Kidney (tissue), 14 donors: ENCODE measurements around the gene BUB1B. TPM values are rescaled to one million over a fixed set of nuclear protein-coding genes. Genes with fewer than 3 reads are reported as not detected.

Experiments used
- DNase-seq, 5 donors: peaks; one replicate each; pipeline ENCODE4 v3.0.0-alpha.2; 2013 to 2020
- FAIRE-seq: peaks from 2 replicates; lab custom pipeline; 2012; peaks lifted over from hg19 to GRCh38; lab: Jason Lieb, UNC
- H3K27ac ChIP-seq, 2 donors: one replicate each; pipeline ENCODE4 v1.7.0; 2013; ENCODE audit warnings: low read depth in 2 of 2, low read length in 2 of 2, inconsistent platforms in 1 of 2
- H3K27me3 ChIP-seq: one replicate; pipeline ENCODE4 v1.7.1; 2013; ENCODE audit warnings: low read length, inconsistent platforms; ENCODE audit not compliant: control insufficient read depth, insufficient read depth
- H3K36me3 ChIP-seq, 3 donors: one replicate each; pipeline versions ENCODE4 v1.7.0 to v1.7.1; 2013; ENCODE audit warnings: low read length in 3 of 3, control low read depth in 1 of 3, inconsistent platforms in 1 of 3; ENCODE audit not compliant: insufficient read depth in 3 of 3, control insufficient read depth in 2 of 3
- H3K4me1 ChIP-seq, 3 donors: one replicate each; pipeline versions ENCODE4 v1.7.0 to v1.7.1; 2013; ENCODE audit warnings: low read length in 3 of 3, inconsistent platforms in 1 of 3, low read depth in 1 of 3; ENCODE audit not compliant: control insufficient read depth in 2 of 3, insufficient read depth in 2 of 3
- H3K4me3 ChIP-seq, 3 donors: one replicate each; pipeline versions ENCODE4 v1.7.0 to v1.8.1; 2013; ENCODE audit warnings: low read length in 3 of 3, control low read depth in 1 of 3, inconsistent platforms in 1 of 3
- H3K9ac ChIP-seq, 3 donors: one replicate each; pipeline versions ENCODE4 v1.7.0 to v1.7.1; 2013; ENCODE audit warnings: low read length in 3 of 3, control low read depth in 1 of 3, inconsistent platforms in 1 of 3
- H3K9me3 ChIP-seq, 3 donors: one replicate each; pipeline versions ENCODE4 v1.7.0 to v1.7.1; 2013; ENCODE audit warnings: low read length in 3 of 3, control low read depth in 1 of 3, inconsistent platforms in 1 of 3; ENCODE audit not compliant: control insufficient read depth in 2 of 3, insufficient read depth in 1 of 3
- CTCF ChIP-seq: IDR thresholded peaks from 3 replicates; pipeline ENCODE4 v1.5.1; 2012; ENCODE audit warnings: mild to moderate bottlenecking, moderate library complexity, borderline replicate concordance; ENCODE audit not compliant: insufficient read depth; ENCODE audit errors: extremely low read depth
- intact Hi-C: fragments of 100-400 bp; cut with DNase I; formaldehyde crosslinking; loops from one replicate; pipeline ENCODE4 v1.11.1; 2022
- polyA plus RNA-seq: library from polyadenylated mRNA; stranded (reverse); fragments of 350-450 nt; fragmentation: Illumina TruSeq; extraction: RNeasy Lipid Tissue Mini Kit (QIAGEN cat#74804); gene quantifications from one replicate; pipeline ENCODE4 v1.2.3, GENCODE V29; 2014; ENCODE audit warnings: low read depth, low replicate concordance; ENCODE audit not compliant: insufficient read depth
- total RNA-seq: library from RNA; stranded (reverse); fragmentation: NEBNext Ultra II Directional; extraction: Animal tissue kit (Norgen Biotek cat#: 25700); gene quantifications from one replicate; pipeline ENCODE4 v1.2.1, GENCODE V29; 2021
- donor health status: control.
- donor health status: control.
- donor health status: control.
- donor health status: control.
- donor health status: control.
- donor health status: DM: yes; HTN: yes; CAD: no.
- donor health status: Normal renal cell carcinoma (clear cell type).

Gene BUB1B
- total and polyA plus RNA-seq, 2 donors from 2014 or later = 0.69 to 0.94 TPM

- H3K27ac ChIP-seq = no peak overlapping the region
- FAIRE-seq (no peak), DNase-seq (no peak)
- no peak for TF ChIP-seq CTCF
- peaks cover 0 to 7% (median 0%) of the 10 kb centered on the region in 3 donors for H3K4me1 ChIP-seq
- H3K27me3 ChIP-seq = no peaks in the 10 kb centered on the region
- no peak overlapping the region for H3K9ac ChIP-seq
- intact Hi-C loops = no loop called here
- no peaks in the 10 kb centered on the region for H3K36me3 ChIP-seq
- no peaks in the 10 kb centered on the region for H3K9me3 ChIP-seq
- no peak overlapping the region for H3K4me3 ChIP-seq
Observed at GRCh38 chr15:40242601-40243000, 81.7 kb downstream of the BUB1B start.

- Histone ChIP-seq H3K27ac (no peak overlapping the region), H3K9ac (no peak overlapping the region), H3K4me3 (no peak overlapping the region), H3K9me3 (no peaks in the 10 kb centered on the region), H3K27me3 (no peaks in the 10 kb centered on the region), H3K36me3 (no peaks in the 10 kb centered on the region), H3K4me1 (peaks cover 0 to 7% (median 0%) of the 10 kb centered on the region in 3 donors)
- no peak for FAIRE-seq
- no peak for DNase-seq
- TF ChIP-seq CTCF = no peak
- intact Hi-C loops = no loop called here
Observed at GRCh38 chr15:40243126-40243810, 82.4 kb downstream of the BUB1B start.

DNA sequence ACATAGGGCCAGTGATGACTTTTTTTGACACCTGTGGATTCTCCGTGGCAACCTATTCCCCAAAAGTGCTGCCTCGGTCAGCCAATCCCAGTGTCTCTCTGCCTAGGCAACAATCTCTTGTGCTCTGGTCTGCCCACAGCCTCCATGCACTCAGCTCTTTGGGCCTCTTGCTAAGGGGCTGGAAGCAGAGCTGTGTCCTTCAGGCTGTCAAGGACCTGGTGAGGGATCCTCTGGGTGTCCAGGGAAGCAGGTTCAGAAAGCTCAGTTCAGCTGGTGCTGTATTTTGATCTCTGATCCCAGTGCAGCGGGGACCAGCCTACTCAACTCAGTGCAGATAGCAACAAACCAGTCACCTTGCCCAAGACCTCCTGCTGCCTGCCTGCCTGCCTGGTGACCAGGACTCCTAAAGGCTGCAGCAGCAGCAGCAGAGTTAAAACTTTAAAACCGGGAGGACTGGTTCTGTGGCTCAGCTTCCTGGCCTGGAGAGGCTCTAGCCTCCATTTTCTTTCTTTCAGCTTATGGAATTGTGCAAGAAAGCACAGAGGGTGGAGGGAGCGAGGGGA lies 84.2 kb downstream of the BUB1B start:
- DNase-seq (peak in 3 of 5 donors; percentile 62 to 82 (median 76)), FAIRE-seq (no peak)
- H3K9ac ChIP-seq = no peak overlapping the region
- peaks cover 0 to 5% (median 0%) of the 10 kb centered on the region in 3 donors for H3K4me1 ChIP-seq
- no peaks in the 10 kb centered on the region for H3K36me3 ChIP-seq
- intact Hi-C loops = no loop called here
- no peak overlapping the region for H3K4me3 ChIP-seq
- TF ChIP-seq CTCF = no peak
- H3K27ac ChIP-seq = peak overlapping the region; percentile 43 to 73
- H3K9me3 ChIP-seq = no peaks in the 10 kb centered on the region
- no peaks in the 10 kb centered on the region for H3K27me3 ChIP-seq
